GM12892 (cell line): ENCODE measurements around the gene TTLL11.
A peak's percentile ranks its signal among the peaks of the same experiment; 100 is the strongest.

Experiments
- DNase-seq: peaks from one replicate; pipeline ENCODE4 v3.0.0; 2011; ENCODE audit not compliant: insufficient read length
- FAIRE-seq: peaks from 2 replicates; lab custom pipeline; 2011; peaks lifted over from hg19 to GRCh38; lab: Jason Lieb, UNC
- POLR2A ChIP-seq: IDR thresholded peaks from 2 replicates; pipeline ENCODE4 v1.6.1; 2011; ENCODE audit warnings: low read depth, low read length, control low read depth
- POLR2AphosphoS5 ChIP-seq: IDR thresholded peaks from 2 replicates; pipeline ENCODE4 v1.6.1; 2011; ENCODE audit warnings: low read depth, low read length, control low read depth
- TAF1 ChIP-seq: IDR thresholded peaks from 2 replicates; pipeline ENCODE4 v1.6.1; 2011; ENCODE audit warnings: low read depth, mild to moderate bottlenecking, control low read depth, low read length, borderline replicate concordance

TTLL11 gene

GRCh38 chr9:121884057-121884541 lies 209.0 kb downstream of the TTLL11 start:
- TF ChIP-seq POLR2AphosphoS5 = no peak
- TF ChIP-seq POLR2A = no peak
- TF ChIP-seq TAF1 = no peak
- FAIRE-seq (no peak), DNase-seq (no peak)

- TF ChIP-seq POLR2A = no peak
- TF ChIP-seq POLR2AphosphoS5 = no peak
- TF ChIP-seq TAF1 = no peak
- DNase-seq (no peak), FAIRE-seq (peak; percentile 9)
Measured at GRCh38 chr9:121883281-121884056, 209.6 kb downstream of the TTLL11 start.

- TF ChIP-seq POLR2A = no peak
- TF ChIP-seq TAF1 = no peak
- TF ChIP-seq POLR2AphosphoS5 = no peak
- FAIRE-seq (no peak), DNase-seq (no peak)
Measured at GRCh38 chr9:121881920-121882500, 211.1 kb downstream of the TTLL11 start.

GRCh38 chr9:121880343-121880898 lies 212.7 kb downstream of the TTLL11 start:
- FAIRE-seq (no peak), DNase-seq (no peak)
- TF ChIP-seq TAF1 = no peak
- no peak for TF ChIP-seq POLR2A
- no peak for TF ChIP-seq POLR2AphosphoS5

GRCh38 chr9:121878271-121878822 lies 214.8 kb downstream of the TTLL11 start:
- TF ChIP-seq POLR2AphosphoS5 (no peak), POLR2A (no peak), TAF1 (no peak)
- FAIRE-seq (no peak), DNase-seq (no peak)

- no peak for FAIRE-seq
- TF ChIP-seq TAF1 (no peak), POLR2AphosphoS5 (no peak), POLR2A (no peak)
- no peak for DNase-seq
Measured at GRCh38 chr9:121876658-121877271, 216.3 kb downstream of the TTLL11 start.

GRCh38 chr9:121876255-121876654 lies 216.9 kb downstream of the TTLL11 start:
- no peak for FAIRE-seq
- DNase-seq = no peak
- TF ChIP-seq POLR2A (no peak), POLR2AphosphoS5 (no peak), TAF1 (no peak)

GRCh38 chr9:121874524-121874923 lies 218.6 kb downstream of the TTLL11 start:
- no peak for FAIRE-seq
- TF ChIP-seq TAF1 = no peak
- TF ChIP-seq POLR2AphosphoS5 = no peak
- TF ChIP-seq POLR2A = no peak

GRCh38 chr9:121871431-121872025 lies 221.6 kb downstream of the TTLL11 start:
- DNase-seq (no peak), FAIRE-seq (no peak)
- TF ChIP-seq POLR2AphosphoS5 = no peak
- no peak for TF ChIP-seq TAF1
- no peak for TF ChIP-seq POLR2A

More at GRCh38 chr9:121874524-121874923, 218.6 kb downstream of the TTLL11 start:
- no peak for DNase-seq

GRCh38 chr9:121870271-121870670 lies 222.8 kb downstream of the TTLL11 start:
- no peak for DNase-seq
- TF ChIP-seq POLR2AphosphoS5 (no peak), POLR2A (no peak), TAF1 (no peak)
- FAIRE-seq = no peak

- DNase-seq (no peak), FAIRE-seq (no peak)
- TF ChIP-seq TAF1 = no peak
- no peak for TF ChIP-seq POLR2A
- TF ChIP-seq POLR2AphosphoS5 = no peak
Measured at GRCh38 chr9:121868626-121869025, 224.5 kb downstream of the TTLL11 start.

GRCh38 chr9:121866927-121867326 lies 226.2 kb downstream of the TTLL11 start:
- no peak for FAIRE-seq
- no peak for DNase-seq
- TF ChIP-seq POLR2AphosphoS5 (no peak), TAF1 (no peak), POLR2A (no peak)
